CD14-positive monocyte (primary cell): ENCODE data around the gene PRM1. TPM values are rescaled to one million over a fixed set of nuclear protein-coding genes. Genes with fewer than 3 reads are reported as not detected.
A peak's percentile ranks its signal among the peaks of the same experiment; 100 is the strongest.

Experiments
- DNase-seq, 3 donors: peaks; one replicate each; pipeline ENCODE4 v3.0.0-alpha.2; 2011 to 2022
- H2AFZ ChIP-seq: 2 replicates; pipeline ENCODE4 v1.6.0; 2012; ENCODE audit warnings: mild to moderate bottlenecking, low read depth, low read length, inconsistent platforms; ENCODE audit not compliant: insufficient read depth, poor library complexity, severe bottlenecking
- H3K27ac ChIP-seq, 2 donors: 1 replicate in 1 of 2; 2 replicates in 1 of 2; pipeline ENCODE4 v1.5.1; 2012 to 2013; ENCODE audit warnings: low read length in 2 of 2, control low read depth in 1 of 2, inconsistent platforms in 1 of 2, low read depth in 1 of 2, mild to moderate bottlenecking in 1 of 2
- H3K27me3 ChIP-seq, 2 donors: one replicate each; pipeline versions ENCODE4 v1.6.0 to v1.6.1; 2011 to 2013; ENCODE audit warnings: low read length in 2 of 2; ENCODE audit not compliant: control insufficient read depth in 2 of 2, insufficient read depth in 2 of 2
- H3K36me3 ChIP-seq, 2 donors: replicated peaks in 1 of 2; 1 replicate in 1 of 2; 2 replicates in 1 of 2; pipeline versions ENCODE4 v1.5.1 to v1.6.1; 2012 to 2013; ENCODE audit warnings: low read length in 2 of 2, control low read depth in 1 of 2, inconsistent platforms in 1 of 2, mild to moderate bottlenecking in 1 of 2; ENCODE audit not compliant: insufficient read depth in 2 of 2, control insufficient read depth in 1 of 2
- H3K4me1 ChIP-seq, 2 donors: 1 replicate in 1 of 2; 2 replicates in 1 of 2; pipeline versions ENCODE4 v1.5.1 to v1.6.1; 2012 to 2013; ENCODE audit warnings: low read length in 2 of 2, control low read depth in 1 of 2, inconsistent platforms in 1 of 2, mild to moderate bottlenecking in 1 of 2, moderate library complexity in 1 of 2; ENCODE audit not compliant: insufficient read depth in 2 of 2, control insufficient read depth in 1 of 2
- H3K4me2 ChIP-seq: replicated peaks from 2 replicates; pipeline ENCODE3; 2012; ENCODE audit warnings: low read length, moderate library complexity, mild to moderate bottlenecking; ENCODE audit not compliant: poor library complexity, severe bottlenecking; ENCODE audit errors: extremely low read depth
- H3K4me3 ChIP-seq, 3 experiments: fragments of 200-600 bp in 1 of 3; sonication (generic) in 1 of 3; replicated peaks in 1 of 3; 1 replicate in 2 of 3; 2 replicates in 1 of 3; pipeline ENCODE4 v1.5.1; 2011 to 2013; ENCODE audit warnings: low read length in 3 of 3, mild to moderate bottlenecking in 3 of 3, control low read depth in 2 of 3, low read depth in 2 of 3, inconsistent platforms in 1 of 3, moderate library complexity in 1 of 3
- H3K79me2 ChIP-seq: 2 replicates; pipeline ENCODE4 v1.6.0; 2012; ENCODE audit warnings: mild to moderate bottlenecking, control low read depth, inconsistent platforms, low read length, moderate library complexity; ENCODE audit not compliant: insufficient read depth
- H3K9ac ChIP-seq: 2 replicates; pipeline ENCODE4 v1.6.0; 2017; ENCODE audit warnings: low read length, mild to moderate bottlenecking; ENCODE audit not compliant: insufficient read depth, poor library complexity, severe bottlenecking
- H3K9me3 ChIP-seq, 2 donors: replicated peaks in 1 of 2; 1 replicate in 1 of 2; 2 replicates in 1 of 2; pipeline versions ENCODE4 v1.5.1 to v1.6.1; 2012 to 2013; ENCODE audit warnings: low read length in 2 of 2, control low read depth in 1 of 2; ENCODE audit not compliant: control insufficient read depth in 1 of 2, insufficient read depth in 1 of 2
- H4K20me1 ChIP-seq: 2 replicates; pipeline ENCODE4 v1.6.0; 2012; ENCODE audit warnings: mild to moderate bottlenecking, low read length, control low read depth, moderate library complexity; ENCODE audit not compliant: insufficient read depth
- H3K27ac Mint-ChIP-seq, 7 donors: one replicate each; pipeline ENCODE4 v1.8.0; 2020; ENCODE audit warnings: mild to moderate bottlenecking in 7 of 7, mixed read lengths in 7 of 7, moderate library complexity in 6 of 7, inconsistent platforms in 2 of 7
- H3K27me3 Mint-ChIP-seq, 3 donors: one replicate each; pipeline ENCODE4 v1.8.0; 2021 to 2022; ENCODE audit warnings: low read depth in 3 of 3, mild to moderate bottlenecking in 3 of 3, mixed read lengths in 3 of 3, moderate library complexity in 3 of 3, inconsistent platforms in 1 of 3
- H3K36me3 Mint-ChIP-seq, 2 donors: one replicate each; pipeline ENCODE4 v1.8.0; 2020; ENCODE audit warnings: mixed read lengths in 2 of 2, inconsistent platforms in 1 of 2, mild to moderate bottlenecking in 1 of 2
- H3K4me1 Mint-ChIP-seq: one replicate; pipeline ENCODE4 v1.8.0; 2020; ENCODE audit warnings: mild to moderate bottlenecking, mixed read lengths
- H3K4me3 Mint-ChIP-seq, 2 donors: one replicate each; pipeline ENCODE4 v1.8.0; 2020; ENCODE audit warnings: mild to moderate bottlenecking in 2 of 2, mixed read lengths in 2 of 2, moderate library complexity in 1 of 2
- H3K9me3 Mint-ChIP-seq, 7 donors: one replicate each; pipeline ENCODE4 v1.8.0; 2020 to 2022; ENCODE audit warnings: mixed read lengths in 7 of 7, mild to moderate bottlenecking in 6 of 7, moderate library complexity in 6 of 7, inconsistent platforms in 2 of 7
- CTCF ChIP-seq: fragments of 200-600 bp; IDR thresholded peaks from one replicate; pipeline ENCODE4 v1.8.0; 2022; ENCODE audit warnings: antibody characterized with exemption, mild to moderate bottlenecking
- WGBS: methylation state at CpG from one replicate; pipeline ENCODE4 v1.1.5; 2013; ENCODE audit warnings: missing lambda C conversion rate; ENCODE audit not compliant: insufficient coverage; 5-methylcytosine and 5-hydroxymethylcytosine counted together
- intact Hi-C, 2 donors: fragments of 100-400 bp; cut with micrococcal nuclease; formaldehyde crosslinking; loops; one replicate each; pipeline versions ENCODE4 v1.15.0 to v1.15.1; 2023
- polyA plus RNA-seq, 3 donors: library from polyadenylated mRNA; depleted of rRNA in 1 of 3; unstranded in 2 of 3; stranded (reverse) in 1 of 3; fragments of 300-500 nt in 2 of 3; fragments of >200 nt in 1 of 3; fragmentation: Illumina TruSeq in 2 of 3; gene quantifications; 1 replicate in 2 of 3; 2 replicates in 1 of 3; pipeline ENCODE4 v1.2.3, GENCODE V29; 2012 to 2021

The PRM1 gene
- polyA plus RNA-seq, 3 donors = not detected

DNA sequence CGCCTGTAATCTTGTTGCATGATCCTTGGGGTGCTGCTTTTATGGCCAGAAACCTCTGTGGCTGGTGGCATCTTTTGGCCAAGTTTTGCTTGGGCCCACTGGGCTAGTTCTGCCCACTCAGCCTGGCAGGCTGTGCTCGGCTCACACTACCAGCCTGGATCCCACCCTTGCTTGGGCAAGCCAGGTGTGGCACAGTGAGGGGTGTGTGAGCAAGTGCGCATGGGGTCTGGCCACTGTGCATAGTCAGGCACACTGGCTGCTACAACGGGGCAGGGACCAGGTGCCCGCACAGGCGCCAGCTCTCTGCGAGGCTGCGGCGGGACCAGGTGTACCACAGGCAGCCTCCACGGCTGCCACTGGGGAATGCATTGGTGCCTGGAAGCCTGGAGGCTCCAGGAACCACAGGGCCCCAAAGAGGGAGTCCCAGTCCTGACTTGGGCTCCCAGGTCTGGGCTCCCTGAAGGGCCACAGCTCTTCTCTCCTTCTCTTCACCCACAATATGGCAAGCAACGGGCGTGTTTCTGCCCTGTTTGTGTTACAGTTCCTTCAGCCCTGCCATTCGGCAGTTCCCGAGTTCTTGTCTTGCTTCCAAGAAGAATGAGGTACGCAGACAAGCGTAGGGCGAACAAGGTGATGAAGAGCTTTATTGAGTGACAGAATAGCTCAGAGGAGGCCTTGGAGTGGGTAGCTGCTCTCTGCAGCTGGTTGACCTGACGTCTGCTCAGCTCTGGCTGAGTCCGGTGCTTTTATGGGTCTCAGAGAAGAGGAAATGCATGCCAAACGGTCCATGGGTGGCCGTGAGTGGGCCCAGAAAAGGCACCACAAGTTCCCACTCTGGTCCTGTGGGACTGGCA is 26.7 kb upstream of the PRM1 start:
- H3K79me2 ChIP-seq = no peaks in the 10 kb centered on the region
- Mint-ChIP-seq H3K4me1 (peaks cover 74% of the 10 kb centered on the region), H3K9me3 (peaks cover 0 to 2% (median 0%) of the 10 kb centered on the region in 7 donors), H3K27ac (peak overlapping the region in 5 of 7 donors; percentile 33 to 86 (median 77)), H3K36me3 (peaks cover 0 to 2% of the 10 kb centered on the region in 2 donors), H3K4me3 (peak overlapping the region in 1 of 2 donors; percentile 57), H3K27me3 (peaks cover 0 to 14% (median 12%) of the 10 kb centered on the region in 3 donors)
- no peak for DNase-seq
- TF ChIP-seq CTCF = no peak
- peak overlapping the region; percentile 22 to 65 for H3K27ac ChIP-seq
- intact Hi-C loops = no loop called here
- H3K9ac ChIP-seq = no peak overlapping the region
- H3K27me3 ChIP-seq = no peaks in the 10 kb centered on the region
- peak overlapping the region; percentile 8 for H2AFZ ChIP-seq
- H3K36me3 ChIP-seq = no peaks in the 10 kb centered on the region
- H3K4me2 ChIP-seq = peak overlapping the region; percentile 55
- no peaks in the 10 kb centered on the region for H4K20me1 ChIP-seq
- 68% methylated on average over 19 of the region's 21 CpGs for WGBS
- H3K9me3 ChIP-seq = no peaks in the 10 kb centered on the region
- H3K4me3 ChIP-seq = peak overlapping the region in 1 of 3 experiments; percentile 46
- peaks cover 79 to 81% of the 10 kb centered on the region in 2 donors for H3K4me1 ChIP-seq

GRCh38 chr16:11306997-11307638 is 26.0 kb upstream of the PRM1 start:
- peaks cover 67% of the 10 kb centered on the region for H3K4me1 Mint-ChIP-seq
- H3K27ac Mint-ChIP-seq = peak overlapping the region; percentile 55 to 88 (median 86)
- Histone ChIP-seq H2AFZ (no peak overlapping the region), H3K36me3 (no peaks in the 10 kb centered on the region), H3K4me1 (peaks cover 71 to 74% of the 10 kb centered on the region in 2 donors), H4K20me1 (no peaks in the 10 kb centered on the region), H3K4me3 (peak overlapping the region in 1 of 3 experiments; percentile 46), H3K27me3 (no peaks in the 10 kb centered on the region), H3K9me3 (no peaks in the 10 kb centered on the region), H3K4me2 (peak overlapping the region; percentile 55), H3K79me2 (no peaks in the 10 kb centered on the region), H3K9ac (no peak overlapping the region), H3K27ac (peak overlapping the region; percentile 22 to 65)
- WGBS = 24% methylated on average over 5 of the region's 7 CpGs
- intact Hi-C loops = no loop called here
- peak; percentile 77 to 83 (median 83) for DNase-seq
- no peak for TF ChIP-seq CTCF
- peaks cover 0 to 2% of the 10 kb centered on the region in 2 donors for H3K36me3 Mint-ChIP-seq
- peaks cover 0 to 2% (median 0%) of the 10 kb centered on the region in 7 donors for H3K9me3 Mint-ChIP-seq
- H3K4me3 Mint-ChIP-seq = peak overlapping the region; percentile 44 to 56
- peaks cover 0 to 12% (median 7%) of the 10 kb centered on the region in 3 donors for H3K27me3 Mint-ChIP-seq
